HEK293 (cell line): Measurements from ENCODE around the gene NDST3.

Experiments
- CTCF ChIA-PET: fragments of 350-600 bp; formaldehyde crosslinking; extraction: SDS; loops from one replicate; lab custom pipeline; 2021; ENCODE audit warnings: antibody characterized with exemption; lab: Yijun Ruan, JAX
- POLR2A ChIA-PET: fragments of 300-600 bp; formaldehyde crosslinking; extraction: SDS; loops from one replicate; lab custom pipeline; 2020; ENCODE audit warnings: antibody characterized with exemption, inconsistent platforms; lab: Yijun Ruan, JAX
- H3K27ac ChIP-seq: fragments of 200-500 bp; sonication (Bioruptor generic); 2 replicates; pipeline ENCODE4 v1.5.1; 2014; ENCODE audit warnings: low read depth, low read length, control low read depth, inconsistent platforms; ENCODE audit errors: extremely low read depth
- H3K36me3 ChIP-seq, 2 experiments: fragments of 200-500 bp in 1 of 2; sonication (Bioruptor generic) in 1 of 2; 1 replicate in 1 of 2; 2 replicates in 1 of 2; pipeline ENCODE4 v1.5.1; 2014 to 2017; ENCODE audit warnings: inconsistent platforms in 2 of 2, low read length in 2 of 2; ENCODE audit not compliant: control insufficient read depth in 2 of 2, insufficient read depth in 1 of 2
- H3K4me1 ChIP-seq: fragments of 200-500 bp; sonication (Bioruptor generic); 2 replicates; pipeline ENCODE4 v1.5.1; 2014; ENCODE audit warnings: mild to moderate bottlenecking, low read length, inconsistent platforms; ENCODE audit not compliant: control insufficient read depth, insufficient read depth
- H3K4me3 ChIP-seq: 2 replicates; pipeline ENCODE4 v1.5.1; 2011; ENCODE audit warnings: low read depth, mild to moderate bottlenecking, control low read depth, low read length, moderate library complexity
- H3K9me3 ChIP-seq: fragments of 200-500 bp; sonication (Bioruptor generic); 2 replicates; pipeline ENCODE4 v1.5.1; 2014; ENCODE audit warnings: low read depth, low read length, inconsistent platforms; ENCODE audit not compliant: control insufficient read depth, insufficient read depth
- HOXC10 ChIP-seq: sonication (generic); formaldehyde crosslinking; IDR thresholded peaks from 2 replicates; pipeline ENCODE4 v1.8.1; 2023; ENCODE audit warnings: mild to moderate bottlenecking, missing genetic modification reagents
- KLF1 ChIP-seq: fragments of 450-650 bp; formaldehyde crosslinking; IDR thresholded peaks from 2 replicates; pipeline ENCODE4 v1.5.1; 2016; ENCODE audit warnings: missing biosample characterization, missing genetic modification characterization
- KLF9 ChIP-seq: fragments of 450-650 bp; formaldehyde crosslinking; IDR thresholded peaks from 2 replicates; pipeline ENCODE4 v1.5.1; 2016; ENCODE audit warnings: missing biosample characterization, missing genetic modification characterization, low read depth
- RBAK ChIP-seq: fragments of 450-650 bp; formaldehyde crosslinking; IDR thresholded peaks from 2 replicates; pipeline ENCODE4 v1.5.1; 2016; ENCODE audit warnings: missing biosample characterization, missing genetic modification characterization
- REPIN1 ChIP-seq: fragments of 450-650 bp; formaldehyde crosslinking; IDR thresholded peaks from 2 replicates; pipeline ENCODE4 v1.5.1; 2017; ENCODE audit warnings: missing biosample characterization, missing genetic modification characterization, low read depth
- SETDB1 ChIP-seq: IDR thresholded peaks from one replicate; pipeline ENCODE4 v1.6.1; 2017; ENCODE audit warnings: mild to moderate bottlenecking, low read length, moderate library complexity, mixed read lengths; ENCODE audit not compliant: insufficient read length
- SP2 ChIP-seq: fragments of 450-650 bp; formaldehyde crosslinking; IDR thresholded peaks from 2 replicates; pipeline ENCODE4 v1.5.1; 2016; ENCODE audit warnings: missing biosample characterization, missing genetic modification characterization
- YY1 ChIP-seq: fragments of 450-650 bp; formaldehyde crosslinking; IDR thresholded peaks from 2 replicates; pipeline ENCODE4 v1.5.1; 2018; ENCODE audit warnings: missing biosample characterization, missing genetic modification characterization
- ZBTB17 ChIP-seq: fragments of 450-650 bp; formaldehyde crosslinking; IDR thresholded peaks from 2 replicates; pipeline ENCODE4 v1.5.1; 2016; ENCODE audit warnings: missing biosample characterization, missing genetic modification characterization
- ZNF221 ChIP-seq: fragments of 450-650 bp; formaldehyde crosslinking; IDR thresholded peaks from 2 replicates; pipeline ENCODE4 v1.5.1; 2017; ENCODE audit warnings: missing biosample characterization, missing genetic modification characterization, borderline replicate concordance
- ZNF23 ChIP-seq: fragments of 450-650 bp; formaldehyde crosslinking; IDR thresholded peaks from 2 replicates; pipeline ENCODE4 v1.5.1; 2016; ENCODE audit warnings: missing biosample characterization, missing genetic modification characterization, borderline replicate concordance
- ZNF274 ChIP-seq, 2 experiments: fragments of 200-500 bp in 1 of 2; fragments of 450-650 bp in 1 of 2; sonication (Bioruptor generic) in 1 of 2; formaldehyde crosslinking in 1 of 2; IDR thresholded peaks; 2 replicates each; pipeline versions ENCODE4 v1.5.1 to v1.6.1; 2014 to 2016; ENCODE audit warnings: borderline replicate concordance in 1 of 2, inconsistent platforms in 1 of 2, low read length in 1 of 2, missing biosample characterization in 1 of 2, missing genetic modification characterization in 1 of 2
- ZNF501 ChIP-seq: fragments of 450-650 bp; formaldehyde crosslinking; IDR thresholded peaks from 2 replicates; pipeline ENCODE4 v1.5.1; 2016; ENCODE audit warnings: missing biosample characterization, missing genetic modification characterization
- ZNF558 ChIP-seq: fragments of 450-650 bp; formaldehyde crosslinking; IDR thresholded peaks from 2 replicates; pipeline ENCODE4 v1.5.1; 2016; ENCODE audit warnings: missing biosample characterization, missing genetic modification characterization
- ZNF560 ChIP-seq: fragments of 450-650 bp; formaldehyde crosslinking; IDR thresholded peaks from 2 replicates; pipeline ENCODE4 v1.5.1; 2017; ENCODE audit warnings: missing biosample characterization, missing genetic modification characterization, borderline replicate concordance
- ZNF670 ChIP-seq: fragments of 450-650 bp; formaldehyde crosslinking; IDR thresholded peaks from 2 replicates; pipeline ENCODE4 v1.5.1; 2016; ENCODE audit warnings: missing biosample characterization, missing genetic modification characterization, low read depth
- ZNF677 ChIP-seq: fragments of 450-650 bp; IDR thresholded peaks from 2 replicates; pipeline ENCODE4 v1.5.0; 2018; ENCODE audit warnings: missing biosample characterization, mild to moderate bottlenecking, missing genetic modification characterization, moderate library complexity
- ZNF768 ChIP-seq: fragments of 450-650 bp; formaldehyde crosslinking; IDR thresholded peaks from 2 replicates; pipeline ENCODE4 v1.5.1; 2018; ENCODE audit warnings: missing biosample characterization, mild to moderate bottlenecking, missing genetic modification characterization
- TF ChIP-seq, protein P1 (sequence below): fragments of 450-650 bp; formaldehyde crosslinking; IDR thresholded peaks from 2 replicates; pipeline ENCODE4 v1.5.1; 2016; ENCODE audit warnings: missing biosample characterization, missing genetic modification characterization
- TF ChIP-seq, protein P2 (sequence below): sonication (generic); formaldehyde crosslinking; IDR thresholded peaks from 2 replicates; pipeline ENCODE4 v1.8.1; 2022; ENCODE audit warnings: mild to moderate bottlenecking, moderate library complexity, missing genetic modification reagents
- TF ChIP-seq, protein P3 (sequence below): fragments of 450-650 bp; formaldehyde crosslinking; IDR thresholded peaks from 2 replicates; pipeline ENCODE4 v1.5.1; 2016; ENCODE audit warnings: missing biosample characterization, missing genetic modification characterization, borderline replicate concordance

Gene NDST3

DNA sequence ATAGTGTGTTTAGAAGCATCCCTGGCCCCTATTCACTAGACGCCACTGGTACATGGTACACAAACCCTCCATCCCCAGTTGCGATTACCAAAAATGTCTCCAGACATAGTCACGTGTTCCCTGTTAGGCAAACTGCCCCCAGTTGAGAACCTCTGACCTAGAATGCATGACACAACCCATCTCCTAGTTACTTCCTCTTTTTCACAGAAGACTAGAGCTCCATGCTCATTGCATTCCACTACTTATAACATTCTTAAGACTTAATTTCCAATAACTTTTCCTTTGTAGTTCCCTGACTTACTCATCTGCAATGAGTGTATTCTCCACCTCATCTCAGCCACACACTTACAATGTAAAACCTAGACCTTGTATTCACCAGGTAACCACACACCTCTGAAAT is 249.9 kb downstream of the NDST3 start:
- Histone ChIP-seq H3K36me3 (peaks cover 0 to 37% of the 10 kb centered on the region in 2 experiments; a peak in 1 of 3 replicates), H3K9me3 (no peaks in the 10 kb centered on the region), H3K4me1 (no peaks in the 10 kb centered on the region), H3K27ac (no peak overlapping the region), H3K4me3 (no peak overlapping the region)
- TF ChIP-seq ZNF501 (tag by site-specific recombination) (no peak), ZNF768 (tag by site-specific recombination) (no peak), ZNF670 (tag by site-specific recombination) (no peak)
- ChIA-PET CTCF (interaction anchor here (0.9 kb wide), 1 partner anchor 71 kb away, joined by 3 read pairs; no protein-coding TSS in a partner anchor), POLR2A (no interaction called here)

DNA sequence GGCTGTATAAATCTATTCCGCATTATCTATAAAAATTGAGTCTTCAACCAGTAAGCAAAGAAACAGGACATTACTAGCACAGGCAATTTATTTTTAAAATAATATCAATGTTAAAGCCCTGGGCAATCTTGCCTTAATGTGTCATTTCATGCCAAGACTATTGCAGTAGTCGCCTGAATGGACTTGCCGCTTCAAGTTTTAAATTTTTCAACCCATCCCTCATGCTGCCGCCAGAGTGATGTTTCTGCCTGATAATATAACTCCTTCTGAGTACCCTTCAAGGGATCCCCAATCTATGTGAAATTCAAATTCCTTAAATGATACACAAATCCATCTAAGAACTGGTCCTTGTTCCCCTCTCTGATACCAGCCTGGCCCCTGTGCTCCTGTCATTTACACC is 251.6 kb downstream of the NDST3 start:
- TF ChIP-seq ZNF221 (no peak), YY1 (tag by site-specific recombination) (no peak), SETDB1 (no peak), HOXC10 (CRISPR knock-in tag) (no peak), ZNF23 (tag by site-specific recombination) (no peak), ZBTB17 (no peak)
- TF ChIP-seq, all 188 proteins: peak for 0
- no peak overlapping the region for H3K27ac ChIP-seq
- no peaks in the 10 kb centered on the region for H3K9me3 ChIP-seq
- no peak overlapping the region for H3K4me3 ChIP-seq
- H3K36me3 ChIP-seq: peaks cover 0 to 21% of the 10 kb centered on the region in 2 experiments; a peak in 1 of 3 replicates
- no peaks in the 10 kb centered on the region for H3K4me1 ChIP-seq
- POLR2A ChIA-PET: no interaction called here
- CTCF ChIA-PET: no interaction called here

DNA sequence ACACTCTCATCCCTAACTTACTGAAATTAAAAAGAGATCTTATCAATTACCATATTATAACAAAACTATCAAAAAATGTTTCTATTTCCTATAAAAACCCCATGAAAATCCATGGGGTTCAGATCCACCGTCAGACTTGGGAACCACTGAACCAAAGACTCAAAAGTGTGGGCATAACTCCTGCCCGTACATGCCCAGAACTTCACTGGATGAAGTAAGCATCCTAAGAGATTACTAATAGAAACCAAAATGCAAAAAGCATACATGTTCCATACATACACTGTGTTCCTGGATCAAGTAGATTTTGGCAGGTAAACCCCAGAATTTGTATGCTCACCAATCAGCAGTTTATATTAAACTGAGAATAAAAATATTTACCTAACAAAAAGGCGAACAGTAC is 252.4 kb downstream of the NDST3 start:
- CTCF ChIA-PET: no interaction called here

DNA sequence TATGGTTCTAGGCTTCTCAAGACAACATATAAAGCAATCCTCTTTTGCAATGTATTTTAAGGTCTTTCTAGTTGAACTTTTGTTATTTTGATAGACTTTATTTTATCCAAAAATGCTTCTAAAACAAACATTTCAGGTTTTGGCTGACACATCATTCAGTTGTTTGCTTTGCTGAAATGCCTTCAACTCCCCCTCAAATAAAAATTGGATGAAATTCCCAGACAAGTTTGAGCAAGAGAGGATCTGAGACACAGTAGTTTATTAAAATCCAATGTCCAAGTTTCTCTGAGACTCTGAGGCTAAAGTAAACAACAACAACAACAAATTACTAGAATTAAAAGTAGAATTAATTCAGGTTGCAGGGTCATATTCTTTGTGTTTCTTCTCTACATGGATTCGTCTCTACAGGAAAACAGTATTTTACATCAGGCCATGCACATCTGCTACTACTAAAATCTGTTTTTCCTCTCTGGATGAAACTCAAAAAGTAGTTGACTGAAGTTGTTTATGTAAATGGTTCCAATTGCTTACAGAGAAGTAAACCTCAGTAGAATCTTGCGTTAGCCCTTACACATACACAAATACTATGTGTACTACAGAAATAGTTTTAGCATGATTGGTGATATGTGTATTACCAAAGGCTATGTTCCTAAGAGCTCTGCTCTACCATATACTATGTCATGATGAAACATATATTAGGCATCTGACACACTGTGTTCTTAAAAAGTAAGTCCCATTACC is 253.6 kb downstream of the NDST3 start:
- Histone ChIP-seq H3K4me3 (no peak overlapping the region), H3K27ac (no peak overlapping the region), H3K9me3 (no peaks in the 10 kb centered on the region), H3K4me1 (no peaks in the 10 kb centered on the region), H3K36me3 (peaks cover 0 to 2% of the 10 kb centered on the region in 2 experiments; a peak in 1 of 3 replicates)
- TF ChIP-seq, protein P1, sequence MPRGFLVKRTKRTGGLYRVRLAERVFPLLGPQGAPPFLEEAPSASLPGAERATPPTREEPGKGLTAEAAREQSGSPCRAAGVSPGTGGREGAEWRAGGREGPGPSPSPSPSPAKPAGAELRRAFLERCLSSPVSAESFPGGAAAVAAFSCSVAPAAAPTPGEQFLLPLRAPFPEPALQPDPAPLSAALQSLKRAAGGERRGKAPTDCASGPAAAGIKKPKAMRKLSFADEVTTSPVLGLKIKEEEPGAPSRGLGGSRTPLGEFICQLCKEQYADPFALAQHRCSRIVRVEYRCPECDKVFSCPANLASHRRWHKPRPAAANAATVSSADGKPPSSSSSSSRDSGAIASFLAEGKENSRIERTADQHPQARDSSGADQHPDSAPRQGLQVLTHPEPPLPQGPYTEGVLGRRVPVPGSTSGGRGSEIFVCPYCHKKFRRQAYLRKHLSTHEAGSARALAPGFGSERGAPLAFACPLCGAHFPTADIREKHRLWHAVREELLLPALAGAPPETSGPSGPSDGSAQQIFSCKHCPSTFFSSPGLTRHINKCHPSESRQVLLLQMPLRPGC: no peak
- TF ChIP-seq, protein P2, sequence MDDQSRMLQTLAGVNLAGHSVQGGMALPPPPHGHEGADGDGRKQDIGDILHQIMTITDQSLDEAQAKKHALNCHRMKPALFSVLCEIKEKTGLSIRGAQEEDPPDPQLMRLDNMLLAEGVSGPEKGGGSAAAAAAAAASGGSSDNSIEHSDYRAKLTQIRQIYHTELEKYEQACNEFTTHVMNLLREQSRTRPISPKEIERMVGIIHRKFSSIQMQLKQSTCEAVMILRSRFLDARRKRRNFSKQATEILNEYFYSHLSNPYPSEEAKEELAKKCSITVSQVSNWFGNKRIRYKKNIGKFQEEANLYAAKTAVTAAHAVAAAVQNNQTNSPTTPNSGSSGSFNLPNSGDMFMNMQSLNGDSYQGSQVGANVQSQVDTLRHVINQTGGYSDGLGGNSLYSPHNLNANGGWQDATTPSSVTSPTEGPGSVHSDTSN (CRISPR knock-in tag): no peak
- TF ChIP-seq KLF1 (tag by site-specific recombination): no peak
- no peak for TF ChIP-seq ZNF221
- TF ChIP-seq ZNF23 (tag by site-specific recombination): no peak
- TF ChIP-seq ZNF558: no peak
- TF ChIP-seq ZNF677: no peak
- TF ChIP-seq, protein P3, sequence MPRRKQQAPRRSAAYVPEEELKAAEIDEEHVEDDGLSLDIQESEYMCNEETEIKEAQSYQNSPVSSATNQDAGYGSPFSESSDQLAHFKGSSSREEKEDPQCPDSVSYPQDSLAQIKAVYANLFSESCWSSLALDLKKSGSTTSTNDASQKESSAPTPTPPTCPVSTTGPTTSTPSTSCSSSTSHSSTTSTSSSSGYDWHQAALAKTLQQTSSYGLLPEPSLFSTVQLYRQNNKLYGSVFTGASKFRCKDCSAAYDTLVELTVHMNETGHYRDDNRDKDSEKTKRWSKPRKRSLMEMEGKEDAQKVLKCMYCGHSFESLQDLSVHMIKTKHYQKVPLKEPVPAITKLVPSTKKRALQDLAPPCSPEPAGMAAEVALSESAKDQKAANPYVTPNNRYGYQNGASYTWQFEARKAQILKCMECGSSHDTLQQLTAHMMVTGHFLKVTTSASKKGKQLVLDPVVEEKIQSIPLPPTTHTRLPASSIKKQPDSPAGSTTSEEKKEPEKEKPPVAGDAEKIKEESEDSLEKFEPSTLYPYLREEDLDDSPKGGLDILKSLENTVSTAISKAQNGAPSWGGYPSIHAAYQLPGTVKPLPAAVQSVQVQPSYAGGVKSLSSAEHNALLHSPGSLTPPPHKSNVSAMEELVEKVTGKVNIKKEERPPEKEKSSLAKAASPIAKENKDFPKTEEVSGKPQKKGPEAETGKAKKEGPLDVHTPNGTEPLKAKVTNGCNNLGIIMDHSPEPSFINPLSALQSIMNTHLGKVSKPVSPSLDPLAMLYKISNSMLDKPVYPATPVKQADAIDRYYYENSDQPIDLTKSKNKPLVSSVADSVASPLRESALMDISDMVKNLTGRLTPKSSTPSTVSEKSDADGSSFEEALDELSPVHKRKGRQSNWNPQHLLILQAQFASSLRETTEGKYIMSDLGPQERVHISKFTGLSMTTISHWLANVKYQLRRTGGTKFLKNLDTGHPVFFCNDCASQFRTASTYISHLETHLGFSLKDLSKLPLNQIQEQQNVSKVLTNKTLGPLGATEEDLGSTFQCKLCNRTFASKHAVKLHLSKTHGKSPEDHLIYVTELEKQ (tag by site-specific recombination): no peak
- POLR2A ChIA-PET: no interaction called here
- CTCF ChIA-PET: no interaction called here

More for the DNA sequence above, 252.4 kb downstream of the NDST3 start:
- Histone ChIP-seq H3K36me3 (peaks cover 0 to 14% of the 10 kb centered on the region in 2 experiments; a peak in 1 of 3 replicates), H3K4me1 (no peaks in the 10 kb centered on the region), H3K9me3 (no peaks in the 10 kb centered on the region), H3K27ac (no peak overlapping the region), H3K4me3 (no peak overlapping the region)
- no peak for TF ChIP-seq RBAK (tag by site-specific recombination)
- no peak for TF ChIP-seq SP2 (tag by site-specific recombination)
- TF ChIP-seq REPIN1 (tag by site-specific recombination): no peak
- TF ChIP-seq ZNF560: no peak
- TF ChIP-seq ZNF274 (IDR thresholded peaks at IDR 0.05; ENCODE audit: low read length): no peak
- no peak for TF ChIP-seq ZNF274 (tag by site-specific recombination; IDR thresholded peaks at IDR 0.05; ENCODE audit: borderline replicate concordance)
- no peak for TF ChIP-seq KLF9
- POLR2A ChIA-PET: no interaction called here
